Endothelial cell of umbilical vein (primary cell): ENCODE data around the gene PTCH2. TPM values are rescaled to one million over a fixed set of nuclear protein-coding genes. Genes with fewer than 3 reads are reported as not detected.

Experiments
- BruUV-seq: library from RNA; stranded (reverse); fragments of 400-500 nt; replicated peaks from 2 replicates; lab custom pipeline; 2021; lab: Mats Ljungman, UMichigan
- CTCF ChIA-PET: fragments of 300-600, 350-600 bp; sonication (Branson Sonifier 250); formaldehyde crosslinking; loops from one replicate; lab custom pipeline; 2021; ENCODE audit warnings: antibody characterized with exemption, inconsistent platforms; lab: Charles Lee
- POLR2A ChIA-PET: fragments of 300-600, 350-600 bp; sonication (Branson Sonifier 250); formaldehyde crosslinking; loops from one replicate; lab custom pipeline; 2021; ENCODE audit warnings: antibody characterized with exemption, inconsistent platforms; lab: Charles Lee
- DNase-seq: peaks from one replicate; pipeline ENCODE4 v3.0.0-alpha.2; 2011; ENCODE audit warnings: low read depth, low spot score
- FAIRE-seq: peaks from 2 replicates; lab custom pipeline; 2011; peaks lifted over from hg19 to GRCh38; lab: Jason Lieb, UNC
- H2AFZ ChIP-seq: 2 replicates; pipeline ENCODE4 v1.6.0; 2012; ENCODE audit warnings: low read depth, low read length, control low read depth, inconsistent platforms
- H3K27ac ChIP-seq: 2 replicates; pipeline ENCODE4 v1.5.1; 2011; ENCODE audit warnings: low read depth, mild to moderate bottlenecking, control low read depth, low read length, moderate library complexity; ENCODE audit not compliant: insufficient read depth
- H3K27me3 ChIP-seq, 2 experiments: 2 replicates each; pipeline versions ENCODE4 v1.6.0 to v1.6.1; 2011; ENCODE audit warnings: low read length in 2 of 2, mixed read lengths in 1 of 2; ENCODE audit not compliant: control insufficient read depth in 2 of 2, insufficient read depth in 2 of 2
- H3K36me3 ChIP-seq, 2 experiments: 2 replicates in 1 of 2; 3 replicates in 1 of 2; pipeline ENCODE4 v1.5.1; 2011; ENCODE audit warnings: low read length in 2 of 2, mild to moderate bottlenecking in 1 of 2, moderate library complexity in 1 of 2; ENCODE audit not compliant: control insufficient read depth in 2 of 2, insufficient read depth in 2 of 2; ENCODE audit errors: extremely low read depth in 1 of 2
- H3K4me1 ChIP-seq: 3 replicates; pipeline ENCODE4 v1.5.1; 2011; ENCODE audit warnings: mild to moderate bottlenecking, low read length; ENCODE audit not compliant: control insufficient read depth, insufficient read depth; ENCODE audit errors: extremely low read depth
- H3K4me2 ChIP-seq: 2 replicates; pipeline ENCODE4 v1.6.1; 2011; ENCODE audit warnings: low read length, control low read depth, mixed read lengths; ENCODE audit not compliant: insufficient read depth
- H3K4me3 ChIP-seq, 3 experiments: fragments of 200-600 bp in 1 of 3; sonication (generic), shearing (Covaris generic) in 1 of 3; replicated peaks in 1 of 3; 2 replicates each; pipeline ENCODE4 v1.5.1; 2011 to 2016; ENCODE audit warnings: control low read depth in 3 of 3, low read length in 3 of 3, mild to moderate bottlenecking in 2 of 3, inconsistent platforms in 1 of 3, low read depth in 1 of 3, moderate library complexity in 1 of 3; ENCODE audit not compliant: insufficient read depth in 1 of 3
- H3K79me2 ChIP-seq: 2 replicates; pipeline ENCODE4 v1.6.0; 2012; ENCODE audit warnings: low read length, inconsistent platforms; ENCODE audit not compliant: control insufficient read depth, insufficient read depth
- H3K9ac ChIP-seq: replicated peaks from 2 replicates; pipeline ENCODE3; 2011; ENCODE audit warnings: low read length, control low read depth; ENCODE audit not compliant: insufficient read depth; ENCODE audit errors: extremely low read depth
- H3K9me1 ChIP-seq: replicated peaks from 3 replicates; pipeline ENCODE4 v1.6.0; 2011; ENCODE audit warnings: mild to moderate bottlenecking, low read length; ENCODE audit not compliant: control insufficient read depth, insufficient read depth; ENCODE audit errors: extremely low read depth
- H3K9me3 ChIP-seq: replicated peaks from 2 replicates; pipeline ENCODE4 v1.5.1; 2012; ENCODE audit warnings: low read length, inconsistent platforms; ENCODE audit not compliant: control insufficient read depth, insufficient read depth
- H4K20me1 ChIP-seq: replicated peaks from 2 replicates; pipeline ENCODE3; 2011; ENCODE audit warnings: mild to moderate bottlenecking, low read length; ENCODE audit not compliant: control insufficient read depth, insufficient read depth; ENCODE audit errors: extremely low read depth
- EZH2 ChIP-seq: IDR thresholded peaks from 2 replicates; pipeline ENCODE4 v1.6.1; 2012; ENCODE audit warnings: borderline replicate concordance, low read depth, mild to moderate bottlenecking, moderate library complexity, low read length, inconsistent platforms; ENCODE audit not compliant: severe bottlenecking
- FOS ChIP-seq: IDR thresholded peaks from 2 replicates; pipeline ENCODE4 v1.6.1; 2011; ENCODE audit warnings: mild to moderate bottlenecking, low read length, moderate library complexity, borderline replicate concordance; ENCODE audit not compliant: insufficient read depth
- GATA2 ChIP-seq: IDR thresholded peaks from 2 replicates; pipeline ENCODE4 v1.7.0; 2011; ENCODE audit warnings: low read depth, mild to moderate bottlenecking, moderate library complexity, mixed read lengths, low read length; ENCODE audit not compliant: insufficient read length, insufficient read depth
- JUN ChIP-seq: IDR thresholded peaks from 2 replicates; pipeline ENCODE4 v1.6.1; 2011; ENCODE audit warnings: borderline replicate concordance, low read depth; ENCODE audit not compliant: insufficient read length, insufficient read depth
- MYC ChIP-seq: IDR thresholded peaks from one replicate; pipeline ENCODE4 v1.6.1; 2011; ENCODE audit warnings: mild to moderate bottlenecking, low read depth, low read length
- POLR2A ChIP-seq: IDR thresholded peaks from 2 replicates; pipeline ENCODE4 v1.6.1; 2012; ENCODE audit warnings: low read depth, mild to moderate bottlenecking, control low read depth, low read length
- POLR2AphosphoS5 ChIP-seq: IDR thresholded peaks from 2 replicates; pipeline ENCODE4 v1.6.1; 2012; ENCODE audit warnings: low read depth, mild to moderate bottlenecking, control low read depth, low read length, moderate library complexity; ENCODE audit not compliant: insufficient read depth
- dilution Hi-C: fragments of 300-500 bp; cut with MboI; formaldehyde crosslinking; loops from one replicate; pipeline ENCODE4 v1.15.0; 2019; ENCODE audit warnings: low sequenced_read_pairs; ENCODE audit not compliant: extremely low pct_ligation_motif_present
- intact Hi-C: fragments of 100-400 bp; cut with micrococcal nuclease; formaldehyde crosslinking; loops from one replicate; pipeline ENCODE4 v1.10.0; 2022
- polyA plus RNA-seq, 4 experiments: library from polyadenylated mRNA; depleted of rRNA in 3 of 4; stranded (reverse) in 3 of 4; unstranded in 1 of 4; fragments of >200 nt; gene quantifications; 2 replicates each; pipeline versions ENCODE4 v1.2.1 to v1.2.3, GENCODE V29; 2011 to 2012; ENCODE audit warnings: missing spikeins in 1 of 4
- total RNA-seq: library from RNA; stranded (reverse); gene quantifications from 2 replicates; pipeline ENCODE4 v1.2.3, GENCODE V29; 2021
- TF ChIP-seq, protein P1 (sequence below): IDR thresholded peaks from 2 replicates; pipeline ENCODE4 v1.6.1; 2011; ENCODE audit not compliant: insufficient read depth, insufficient read length
- TF ChIP-seq, protein P2 (sequence below), 2 donors: IDR thresholded peaks; 1 replicate in 1 of 2; 2 replicates in 1 of 2; pipeline ENCODE4 v1.5.1; 2011; ENCODE audit warnings: low read length in 2 of 2, mild to moderate bottlenecking in 2 of 2, moderate library complexity in 2 of 2, control low read depth in 1 of 2, inconsistent platforms in 1 of 2, low read depth in 1 of 2; ENCODE audit not compliant: insufficient read depth in 1 of 2; ENCODE audit errors: extremely low read depth in 1 of 2

Gene PTCH2
- total and polyA plus RNA-seq, 2 donors (not counting 3 experiments of a cell fraction or from before 2014, with no cell fraction given): 1.8 TPM

DNA sequence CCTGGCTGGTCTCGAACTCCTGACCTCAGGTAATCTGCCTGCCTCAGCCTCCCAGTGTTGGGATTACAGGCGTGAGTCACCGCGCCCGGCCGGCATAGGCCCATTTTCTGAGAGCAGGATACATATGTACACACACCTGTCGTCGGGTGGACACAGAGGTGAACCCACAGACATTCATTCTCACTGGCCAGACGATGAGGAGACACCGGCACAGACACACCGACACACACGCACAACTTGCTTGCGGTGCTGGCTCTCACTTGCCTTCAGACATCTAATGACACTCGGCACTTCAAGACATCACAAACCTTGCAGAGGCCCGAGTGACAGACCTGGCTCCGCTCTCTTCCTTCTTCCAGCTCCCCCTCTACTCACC lies 579 bp downstream of the PTCH2 start:
- CTCF ChIA-PET: interaction anchor here (0.9 to 1.3 kb wide), 5 partner anchors 82 to 176 kb away, joined by 3 to 6 read pairs (median 3); partner anchors contain the start of genes EIF2B3, HECTD3 and UROD
- FAIRE-seq: no peak
- peak overlapping the region in 2 of 3 experiments; percentile 48 to 53 for H3K4me3 ChIP-seq

DNA sequence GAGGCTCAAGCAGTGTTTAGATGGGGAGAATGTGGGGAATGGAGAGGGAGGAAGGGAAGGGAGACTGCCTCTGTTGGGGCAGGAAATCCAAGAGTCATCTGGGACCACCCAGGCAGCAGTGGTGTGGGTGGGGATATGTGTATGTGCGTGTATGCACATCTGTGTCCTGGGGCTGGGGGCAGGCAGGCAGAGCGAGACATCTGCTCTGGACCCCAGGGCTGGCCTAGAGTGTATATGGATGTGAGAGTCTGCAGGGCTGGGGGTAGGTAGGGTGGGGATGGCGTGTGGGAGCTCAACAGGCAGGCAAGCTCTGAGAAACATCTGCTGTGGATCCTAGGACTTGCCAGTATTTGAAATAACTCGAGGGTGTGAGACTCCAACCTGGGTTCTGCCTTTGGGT lies 3.5 kb downstream of the PTCH2 start:
- TF ChIP-seq JUN: no peak
- TF ChIP-seq MYC: no peak
- TF ChIP-seq POLR2AphosphoS5: no peak
- TF ChIP-seq, protein P1, sequence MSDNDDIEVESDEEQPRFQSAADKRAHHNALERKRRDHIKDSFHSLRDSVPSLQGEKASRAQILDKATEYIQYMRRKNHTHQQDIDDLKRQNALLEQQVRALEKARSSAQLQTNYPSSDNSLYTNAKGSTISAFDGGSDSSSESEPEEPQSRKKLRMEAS: no peak
- TF ChIP-seq GATA2: no peak
- no peak for TF ChIP-seq POLR2A
- TF ChIP-seq EZH2: no peak
- TF ChIP-seq FOS: no peak
- TF ChIP-seq, protein P2, sequence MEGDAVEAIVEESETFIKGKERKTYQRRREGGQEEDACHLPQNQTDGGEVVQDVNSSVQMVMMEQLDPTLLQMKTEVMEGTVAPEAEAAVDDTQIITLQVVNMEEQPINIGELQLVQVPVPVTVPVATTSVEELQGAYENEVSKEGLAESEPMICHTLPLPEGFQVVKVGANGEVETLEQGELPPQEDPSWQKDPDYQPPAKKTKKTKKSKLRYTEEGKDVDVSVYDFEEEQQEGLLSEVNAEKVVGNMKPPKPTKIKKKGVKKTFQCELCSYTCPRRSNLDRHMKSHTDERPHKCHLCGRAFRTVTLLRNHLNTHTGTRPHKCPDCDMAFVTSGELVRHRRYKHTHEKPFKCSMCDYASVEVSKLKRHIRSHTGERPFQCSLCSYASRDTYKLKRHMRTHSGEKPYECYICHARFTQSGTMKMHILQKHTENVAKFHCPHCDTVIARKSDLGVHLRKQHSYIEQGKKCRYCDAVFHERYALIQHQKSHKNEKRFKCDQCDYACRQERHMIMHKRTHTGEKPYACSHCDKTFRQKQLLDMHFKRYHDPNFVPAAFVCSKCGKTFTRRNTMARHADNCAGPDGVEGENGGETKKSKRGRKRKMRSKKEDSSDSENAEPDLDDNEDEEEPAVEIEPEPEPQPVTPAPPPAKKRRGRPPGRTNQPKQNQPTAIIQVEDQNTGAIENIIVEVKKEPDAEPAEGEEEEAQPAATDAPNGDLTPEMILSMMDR (IDR thresholded peaks at IDR 0.05; ENCODE audit: extremely low read depth in 1 of 2, insufficient read depth in 1 of 2, low read depth in 1 of 2, low read length in 2 of 2): no peak
- no peaks in the 10 kb centered on the region for H3K4me1 ChIP-seq
- H2AFZ ChIP-seq: no peak overlapping the region
- H3K36me3 ChIP-seq: no peaks in the 10 kb centered on the region
- no TSS peak for BruUV-seq
- H3K27ac ChIP-seq: no peak overlapping the region
- ChIA-PET POLR2A (no interaction called here), CTCF (no interaction called here)
- intact Hi-C loops (loop anchor here (10.0 kb wide), 1 partner anchor 655 kb away; the partner anchor contains the start of gene TESK2), dilution Hi-C loops (no loop called here)
- no peak overlapping the region for H3K4me3 ChIP-seq
- no peaks in the 10 kb centered on the region for H4K20me1 ChIP-seq
- H3K27me3 ChIP-seq: no peaks in the 10 kb centered on the region
- no peaks in the 10 kb centered on the region for H3K79me2 ChIP-seq
- no peak for FAIRE-seq
- H3K4me2 ChIP-seq: no peak overlapping the region
- H3K9me3 ChIP-seq: no peaks in the 10 kb centered on the region
- no peak overlapping the region for H3K9ac ChIP-seq
- DNase-seq: no peak
- H3K9me1 ChIP-seq: no peaks in the 10 kb centered on the region

More for the DNA sequence above, 579 bp downstream of the PTCH2 start:
- Histone ChIP-seq H3K27ac (no peak overlapping the region), H3K9me3 (no peaks in the 10 kb centered on the region), H3K9ac (no peak overlapping the region), H4K20me1 (no peaks in the 10 kb centered on the region), H3K79me2 (no peaks in the 10 kb centered on the region), H3K27me3 (no peaks in the 10 kb centered on the region), H3K36me3 (no peaks in the 10 kb centered on the region), H3K4me2 (peak overlapping the region; percentile 56), H3K9me1 (no peaks in the 10 kb centered on the region), H2AFZ (peak overlapping the region; percentile 49), H3K4me1 (no peaks in the 10 kb centered on the region)
- TF ChIP-seq MYC: no peak
- no peak for TF ChIP-seq GATA2
- no peak for TF ChIP-seq JUN
- TF ChIP-seq FOS: no peak
- TF ChIP-seq POLR2A: no peak
- TF ChIP-seq, protein P1: no peak
- no TSS peak for BruUV-seq
- DNase-seq: no peak
- dilution Hi-C loops: no loop called here
- POLR2A ChIA-PET: interaction anchor here (0.8 to 1.4 kb wide), 3 partner anchors 23 to 121 kb away, joined by 3 read pairs; partner anchors contain the start of gene RPS8
- intact Hi-C loops: loop anchor here (5.0 kb wide), 1 partner anchor 80 kb away; no protein-coding TSS in a partner anchor
